Measurements from ENCODE around the gene CDY2B.
"Not testable (repeated sequence)": the region's sequence is repeated elsewhere in the genome, so short reads cannot be mapped to it uniquely, and the experiment has no call there.

CDY2B gene

GRCh38 chrY:17880120-17880519, at the start of gene CDY2B:
Gene CDY2B, minus strand, starts transcription at chrY:17880220. Its CDS starts 328 bp downstream, at chrY:17879892.
- not testable (repeated sequence) for ATAC-seq

GRCh38 chrY:17908009-17908408, 28.0 kb upstream of the CDY2B start:
- not testable (repeated sequence) for ATAC-seq

GRCh38 chrY:17907351-17907750, 27.3 kb upstream of the CDY2B start:
- not testable (repeated sequence) for ATAC-seq

- ATAC-seq = not testable (repeated sequence)
These were observed 1.7 kb upstream of the CDY2B start for GRCh38 chrY:17881697-17882096.

- not testable (repeated sequence) for ATAC-seq
These were observed 3.3 kb downstream of the CDY2B start for GRCh38 chrY:17876767-17877166.

GRCh38 chrY:17875401-17875800, 4.6 kb downstream of the CDY2B start:
- not testable (repeated sequence) for ATAC-seq

GRCh38 chrY:17871194-17871903, 8.7 kb downstream of the CDY2B start:
- not testable (repeated sequence) for ATAC-seq

- ATAC-seq = not testable (repeated sequence)
These were observed 9.3 kb downstream of the CDY2B start for GRCh38 chrY:17870737-17871136.

- ATAC-seq = not testable (repeated sequence)
These were observed 12.2 kb downstream of the CDY2B start for GRCh38 chrY:17867850-17868249.

- not testable (repeated sequence) for ATAC-seq
These were observed 19.4 kb downstream of the CDY2B start for GRCh38 chrY:17860634-17861033.

- ATAC-seq = not testable (repeated sequence)
These were observed 22.8 kb downstream of the CDY2B start for GRCh38 chrY:17856963-17857848.

GRCh38 chrY:17856508-17856907, 23.5 kb downstream of the CDY2B start:
- not testable (repeated sequence) for ATAC-seq

GRCh38 chrY:17849131-17849530, 30.9 kb downstream of the CDY2B start:
- not testable (repeated sequence) for ATAC-seq

GRCh38 chrY:17832149-17832548, 47.9 kb downstream of the CDY2B start:
- ATAC-seq = not testable (repeated sequence)

All from SK-N-SH treated with all-trans-retinoic acid at 6 μM for 48 hours (cell line).